NB4 (cell line): ENCODE results near the gene WWP2.

Experiments used
- MAX ChIP-seq: IDR thresholded peaks from 2 replicates; pipeline ENCODE4 v1.6.1; 2011; ENCODE audit warnings: low read depth, low read length
- MYC ChIP-seq: IDR thresholded peaks from 2 replicates; pipeline ENCODE4 v1.6.1; 2011; ENCODE audit warnings: low read depth, low read length
- POLR2A ChIP-seq: IDR thresholded peaks from 2 replicates; pipeline ENCODE4 v1.6.1; 2011; ENCODE audit warnings: mild to moderate bottlenecking; ENCODE audit not compliant: insufficient read length; ENCODE audit errors: extremely low read depth
- TF ChIP-seq, protein P1 (sequence below): IDR thresholded peaks from one replicate; pipeline ENCODE4 v1.5.1; 2012; ENCODE audit warnings: low read depth, low read length

- TF ChIP-seq, protein P1, sequence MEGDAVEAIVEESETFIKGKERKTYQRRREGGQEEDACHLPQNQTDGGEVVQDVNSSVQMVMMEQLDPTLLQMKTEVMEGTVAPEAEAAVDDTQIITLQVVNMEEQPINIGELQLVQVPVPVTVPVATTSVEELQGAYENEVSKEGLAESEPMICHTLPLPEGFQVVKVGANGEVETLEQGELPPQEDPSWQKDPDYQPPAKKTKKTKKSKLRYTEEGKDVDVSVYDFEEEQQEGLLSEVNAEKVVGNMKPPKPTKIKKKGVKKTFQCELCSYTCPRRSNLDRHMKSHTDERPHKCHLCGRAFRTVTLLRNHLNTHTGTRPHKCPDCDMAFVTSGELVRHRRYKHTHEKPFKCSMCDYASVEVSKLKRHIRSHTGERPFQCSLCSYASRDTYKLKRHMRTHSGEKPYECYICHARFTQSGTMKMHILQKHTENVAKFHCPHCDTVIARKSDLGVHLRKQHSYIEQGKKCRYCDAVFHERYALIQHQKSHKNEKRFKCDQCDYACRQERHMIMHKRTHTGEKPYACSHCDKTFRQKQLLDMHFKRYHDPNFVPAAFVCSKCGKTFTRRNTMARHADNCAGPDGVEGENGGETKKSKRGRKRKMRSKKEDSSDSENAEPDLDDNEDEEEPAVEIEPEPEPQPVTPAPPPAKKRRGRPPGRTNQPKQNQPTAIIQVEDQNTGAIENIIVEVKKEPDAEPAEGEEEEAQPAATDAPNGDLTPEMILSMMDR, result no peak
- TF ChIP-seq POLR2A, result no peak
- no peak for TF ChIP-seq MYC
- no peak for TF ChIP-seq MAX
Observed at GRCh38 chr16:69844441-69844840, 82.3 kb downstream of the WWP2 start.
